CD4-positive, alpha-beta T cell treated with Interleukin-17A for 4 hours (primary cell): ENCODE data around the gene DAZAP2.
A peak's percentile ranks its signal among the peaks of the same experiment; 100 is the strongest.
"Not testable (repeated sequence)": the region's sequence is repeated elsewhere in the genome, so short reads cannot be mapped to it uniquely, and the experiment has no call there.

Experiments used
- DNase-seq: peaks from one replicate; pipeline ENCODE4 v3.0.0-alpha.2; 2020; ENCODE audit warnings: mixed read lengths

The DAZAP2 gene

DNA sequence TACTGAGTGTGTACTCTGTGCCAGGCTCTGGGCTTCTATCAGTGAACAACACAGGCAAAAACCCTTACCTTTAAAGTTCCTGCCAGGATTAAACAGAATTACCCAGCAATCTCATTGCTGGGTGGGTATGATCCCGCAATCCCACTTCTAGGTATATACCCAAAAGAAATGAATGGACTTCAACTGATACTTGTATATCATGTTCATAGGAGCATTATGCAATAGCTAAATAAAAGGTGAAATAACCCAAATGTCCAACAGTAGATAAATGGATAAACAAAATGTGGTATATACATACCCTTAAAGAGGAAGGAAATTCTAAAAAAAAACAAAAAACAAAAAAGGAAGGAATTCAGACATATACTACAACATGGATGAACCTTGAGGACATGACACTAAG lies 14.7 kb downstream of the DAZAP2 start:
- DNase-seq: no peak

DNA sequence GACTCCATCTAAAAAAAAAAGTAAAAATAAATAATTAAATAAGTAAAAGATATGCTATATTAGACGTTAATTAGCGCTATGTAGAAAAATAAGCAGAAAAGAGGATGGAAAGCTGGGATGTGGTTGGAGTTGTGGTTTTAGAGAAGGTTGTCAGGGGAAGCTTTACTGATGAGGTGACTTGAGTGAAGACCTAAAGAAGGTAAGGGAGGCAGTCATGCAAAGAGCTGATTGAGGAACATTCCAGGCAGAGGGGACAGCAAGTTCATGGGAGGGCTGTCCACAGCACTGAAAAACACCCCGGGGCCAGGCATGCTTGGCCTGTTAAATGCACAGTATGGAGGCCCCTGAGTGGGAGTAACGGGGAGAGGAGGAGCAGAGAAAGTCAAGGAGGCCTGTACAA lies 15.9 kb downstream of the DAZAP2 start:
- no peak for DNase-seq

DNA sequence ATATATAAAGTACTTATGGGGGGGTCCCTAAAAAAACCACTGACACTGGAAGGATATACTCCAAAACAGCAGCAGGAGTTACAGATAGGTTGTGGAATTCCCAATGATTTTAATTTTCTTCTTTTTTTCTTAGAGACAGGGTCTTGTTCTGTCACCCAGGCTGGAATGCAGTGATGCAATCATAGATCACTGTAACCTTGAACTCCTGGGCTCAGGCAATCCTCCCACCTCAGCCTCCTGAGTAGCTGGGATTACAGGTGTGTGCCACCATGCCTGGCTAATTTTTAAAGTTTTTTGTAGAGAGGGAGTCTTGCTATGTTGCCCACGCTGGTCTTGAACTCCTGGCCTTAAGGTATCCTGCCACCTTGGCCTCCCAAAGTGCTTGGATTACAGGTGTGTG lies 21.0 kb downstream of the DAZAP2 start:
- DNase-seq: not testable (repeated sequence)

DNA sequence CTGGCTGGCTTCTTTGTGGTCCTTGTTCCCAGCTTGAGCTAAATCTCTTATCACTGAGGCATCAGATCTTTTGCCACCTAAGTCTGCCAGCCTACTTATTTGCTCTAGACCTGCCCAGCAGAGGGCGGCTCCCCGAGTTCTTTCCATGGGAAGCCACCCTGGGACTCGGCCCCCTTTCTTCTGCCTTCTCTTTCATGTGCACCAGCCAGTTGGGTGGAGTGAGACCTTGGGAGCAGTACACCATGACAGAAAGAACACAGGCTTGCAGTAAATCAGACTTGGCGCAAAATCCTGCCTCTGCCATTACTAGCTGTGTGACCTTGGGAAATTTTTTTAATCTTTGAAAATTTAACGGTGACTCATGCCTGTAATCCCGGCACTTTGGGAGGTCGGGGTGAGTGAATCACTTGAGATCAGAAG lies 24.1 kb downstream of the DAZAP2 start:
- peak; percentile 48 for DNase-seq

DNA sequence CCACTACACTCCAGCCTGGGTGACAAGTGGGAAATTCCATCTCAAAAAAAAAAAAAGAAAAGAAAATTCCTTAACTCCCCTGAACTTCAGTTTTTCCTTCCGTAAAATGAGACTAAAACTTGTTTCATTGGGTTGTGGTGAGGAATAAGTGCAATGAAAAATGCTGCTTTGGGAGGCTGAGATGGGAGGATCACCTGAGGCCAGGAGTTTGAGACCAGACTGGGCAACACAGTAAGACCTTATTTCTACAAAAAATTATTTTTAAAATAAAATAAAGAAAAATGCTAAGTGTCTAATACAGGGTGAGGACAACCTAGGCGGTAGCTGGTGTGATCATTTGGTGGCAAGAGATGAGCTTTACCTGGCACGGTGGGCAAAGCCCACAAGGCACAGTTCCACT lies 24.7 kb downstream of the DAZAP2 start:
- DNase-seq: no peak

DNA sequence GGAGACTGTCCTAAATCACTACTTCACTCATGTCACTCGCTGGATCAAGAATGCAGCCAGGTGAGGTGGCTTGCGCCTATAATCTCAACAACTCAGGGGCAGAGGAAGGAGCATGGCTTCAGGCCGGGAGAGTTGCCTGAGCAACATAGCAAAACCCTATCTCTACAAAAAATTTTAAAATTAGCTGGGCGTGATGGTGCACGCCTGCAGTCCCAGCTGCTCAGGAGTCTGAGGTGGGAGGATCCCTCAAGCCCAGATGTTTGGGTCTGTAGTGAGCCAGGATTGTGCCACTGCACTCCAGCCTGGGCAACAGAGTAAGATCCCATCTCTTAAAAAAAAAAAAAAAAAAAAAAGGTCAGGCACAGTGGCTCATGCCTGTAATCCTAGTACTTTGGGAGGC lies 25.7 kb downstream of the DAZAP2 start:
- no peak for DNase-seq

DNA sequence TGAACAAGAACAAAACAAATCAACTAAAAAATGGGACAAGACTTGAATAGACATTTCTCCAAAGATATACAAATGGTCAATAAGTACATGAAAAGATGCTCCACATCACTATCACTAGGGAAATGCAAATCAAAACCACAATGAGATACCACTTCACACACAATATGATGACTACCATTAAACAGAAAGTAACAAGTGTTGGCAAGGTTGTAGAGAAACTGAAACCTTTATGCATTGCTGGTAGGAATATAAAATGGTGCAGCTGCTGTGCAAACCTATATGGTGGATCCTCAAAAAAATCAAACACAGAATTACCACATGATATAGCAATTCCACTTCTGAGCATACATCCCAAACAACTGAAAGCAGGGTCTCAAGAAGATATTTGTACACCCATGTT lies 26.4 kb downstream of the DAZAP2 start:
- no peak for DNase-seq

DNA sequence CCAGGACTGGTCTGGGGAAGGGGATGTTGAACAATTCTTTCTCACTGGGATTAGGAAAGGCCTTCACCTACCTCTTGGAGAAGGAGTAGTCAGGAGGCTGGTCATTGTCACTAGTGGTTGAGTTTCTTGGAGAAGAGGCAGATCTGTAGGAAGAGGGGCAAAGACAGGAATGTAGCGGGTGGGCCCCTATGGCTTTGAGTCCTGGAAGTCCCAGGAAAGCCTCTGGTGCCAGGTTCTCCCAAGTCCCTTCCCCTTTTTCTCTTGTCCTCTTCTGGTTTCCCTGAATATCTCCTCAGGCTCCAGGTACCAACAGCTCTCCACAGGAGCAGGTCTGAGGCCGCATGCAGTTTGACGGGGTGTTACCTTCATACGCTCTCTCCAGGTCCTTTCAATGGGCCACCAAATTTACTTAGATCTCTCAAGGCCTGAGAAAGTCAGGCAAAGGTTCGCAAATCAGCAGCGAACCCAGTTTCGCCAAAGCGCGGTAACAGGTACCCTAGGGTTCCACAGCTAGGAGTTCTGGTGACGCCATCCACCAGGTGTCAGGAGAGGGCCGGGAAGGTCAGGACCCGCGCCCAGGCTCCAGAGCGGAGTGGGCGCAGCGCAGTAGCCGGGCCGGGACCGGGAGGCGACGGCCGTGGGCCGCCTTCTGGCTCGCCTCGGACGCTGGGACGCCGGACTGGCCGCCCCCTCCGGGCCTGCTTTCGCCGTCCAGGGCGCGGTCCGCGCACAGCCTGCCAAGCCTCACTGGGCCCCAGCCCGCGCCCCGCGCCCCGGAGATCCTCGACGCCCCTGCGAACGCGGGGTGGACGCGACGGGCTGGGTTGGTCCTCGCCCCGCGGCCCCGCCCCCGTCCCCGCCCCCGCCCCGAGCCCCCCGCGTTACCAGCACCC lies 30.8 kb downstream of the DAZAP2 start:
- DNase-seq: peak; percentile 79

DNA sequence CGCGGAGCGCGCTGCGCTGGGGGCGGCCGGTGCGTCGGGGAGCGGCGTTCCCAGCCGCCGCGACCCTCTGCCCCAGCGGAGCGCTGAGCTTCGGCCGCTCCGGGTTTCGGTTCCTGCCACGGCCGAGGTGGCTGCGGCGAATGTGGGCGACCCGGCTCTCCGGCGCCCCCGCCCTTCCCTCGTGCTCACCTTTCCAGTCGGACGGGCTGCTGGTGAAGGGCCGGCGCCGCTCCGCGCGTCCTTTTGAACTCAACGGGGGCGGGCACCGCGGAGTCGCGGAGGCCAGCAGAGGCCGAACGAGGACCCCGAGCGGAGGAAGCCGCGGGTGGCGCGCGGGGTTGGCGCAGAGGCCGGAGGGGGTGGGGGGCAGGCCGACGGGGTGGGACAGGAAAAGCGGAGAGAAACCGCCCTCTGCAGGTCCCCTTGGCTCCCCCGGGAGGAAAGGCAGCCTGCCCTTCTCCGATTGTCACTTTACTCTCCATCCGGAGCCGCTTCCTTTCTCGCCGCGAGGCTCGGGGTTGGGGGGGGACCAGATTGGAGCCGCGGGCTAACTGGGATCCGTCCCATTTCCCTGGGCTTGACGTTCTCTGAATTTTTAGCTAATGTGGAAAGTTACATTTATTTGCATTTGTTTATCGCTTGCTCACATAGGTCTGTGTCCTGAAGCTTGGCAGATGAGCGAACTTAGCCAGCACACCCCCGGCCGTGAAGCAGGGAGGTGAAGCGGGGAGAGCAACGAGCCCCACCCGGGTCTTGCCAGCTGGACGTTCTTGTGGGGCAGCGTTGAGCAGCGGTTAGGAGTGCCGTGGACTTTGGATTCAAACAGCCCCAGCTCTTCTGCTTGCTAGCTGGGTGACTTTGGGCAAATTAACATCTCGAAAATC lies 31.7 kb downstream of the DAZAP2 start, which contains the start of gene SMAGP:
Gene SMAGP (minus strand): TSS at position 349 of the 884 bp plus-strand sequence. CDS start 1,137 bp downstream, outside the sequence.
- peak; percentile 62 for DNase-seq

DNA sequence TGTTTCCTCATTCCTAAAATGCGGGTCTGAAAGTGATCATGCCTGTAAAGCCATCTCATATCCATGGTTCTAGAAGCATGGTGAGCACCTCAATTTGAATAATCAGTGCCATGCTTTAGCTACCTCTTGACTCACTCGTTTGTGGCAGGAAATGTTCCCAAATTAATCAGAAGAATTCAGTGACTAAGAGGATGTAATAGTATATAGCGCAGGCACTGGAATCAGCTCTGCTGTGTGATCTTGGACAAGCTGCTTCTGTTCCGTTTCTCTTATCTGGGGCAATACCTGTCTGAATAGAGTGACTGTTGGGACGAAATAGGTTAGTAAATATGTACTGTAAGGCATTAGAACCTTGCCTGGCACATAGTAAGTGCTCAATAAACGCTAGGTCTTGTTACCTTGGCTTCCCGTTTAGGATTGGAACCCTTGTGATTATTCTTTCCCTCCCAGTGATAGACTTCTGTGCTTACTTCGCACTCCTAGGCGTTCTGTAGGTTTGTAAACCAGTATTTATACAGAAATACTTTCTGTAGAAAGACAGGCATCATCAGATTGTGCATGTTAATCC lies 32.4 kb downstream of the DAZAP2 start:
- DNase-seq: peak; percentile 7

DNA sequence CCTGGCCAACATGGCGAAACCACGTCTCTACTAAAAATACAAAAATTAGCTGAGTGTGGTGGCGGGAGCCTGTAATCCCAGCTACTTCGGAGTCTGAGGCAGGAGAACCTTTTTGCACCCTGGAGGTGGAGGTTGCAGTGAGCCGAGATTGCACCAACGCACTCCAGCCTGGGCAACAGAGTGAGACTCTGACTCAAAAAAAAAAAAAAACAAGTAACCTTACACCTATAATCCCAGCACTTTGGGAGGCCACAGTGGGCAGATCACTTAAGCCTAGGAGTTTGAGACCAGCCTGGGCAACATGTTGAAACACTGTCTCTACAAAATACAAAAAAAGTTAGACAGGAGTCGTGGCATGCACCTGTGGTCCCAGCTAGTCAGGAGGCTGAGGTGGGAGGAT lies 34.2 kb downstream of the DAZAP2 start:
- not testable (repeated sequence) for DNase-seq

DNA sequence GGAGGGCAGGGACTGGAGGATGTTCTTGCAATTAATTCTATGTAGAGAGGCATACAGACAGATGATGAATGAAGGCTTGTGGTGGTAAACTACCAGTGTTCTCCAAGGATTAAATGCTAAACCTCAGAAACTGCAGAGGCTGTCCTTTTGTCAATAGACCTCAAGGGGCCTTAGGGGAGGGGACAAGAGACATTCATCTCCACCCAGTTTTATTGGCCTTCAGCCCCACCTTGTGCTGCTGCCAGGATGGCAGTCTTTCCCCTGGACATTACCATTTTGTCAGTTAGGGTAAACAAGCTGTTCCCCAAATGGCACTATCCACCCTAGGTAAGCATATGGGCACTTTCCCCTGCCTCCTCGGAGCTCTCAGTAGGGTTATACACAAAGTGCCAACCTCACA lies 36.5 kb downstream of the DAZAP2 start:
- no peak for DNase-seq

DNA sequence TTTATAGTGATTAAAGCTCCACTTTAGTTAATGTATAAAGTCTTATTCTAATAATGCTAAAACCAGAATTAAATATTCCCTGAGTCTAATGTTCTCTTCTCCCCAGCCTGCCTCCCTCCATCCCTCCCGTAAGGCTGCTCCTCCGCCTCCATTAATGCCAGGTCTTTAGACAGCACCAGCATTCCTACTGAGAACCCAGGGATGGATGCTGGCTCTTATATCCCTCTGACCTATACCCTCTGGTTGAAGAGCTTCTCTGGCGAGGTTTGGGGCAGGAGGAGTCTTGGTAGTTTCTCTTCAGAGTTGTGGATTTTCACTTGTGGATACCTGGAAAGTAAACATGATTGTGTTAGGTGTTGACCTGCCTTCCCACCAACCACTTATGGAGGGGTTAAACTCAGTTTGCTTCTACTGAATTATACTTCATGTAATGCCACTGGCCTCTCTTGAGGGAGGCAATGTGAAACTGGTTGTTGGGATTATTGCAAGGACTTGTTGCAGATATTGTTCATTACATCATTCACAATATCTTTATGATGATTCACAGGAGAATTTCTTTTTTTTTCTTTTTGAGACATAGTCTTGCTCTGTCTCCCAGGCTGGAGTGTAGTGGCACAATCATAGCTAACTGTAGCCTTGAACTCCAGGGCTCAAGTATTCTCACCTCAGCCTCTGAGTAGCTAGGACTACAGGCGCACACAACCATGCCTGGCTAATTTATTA lies 42.7 kb downstream of the DAZAP2 start:
- DNase-seq: no peak

DNA sequence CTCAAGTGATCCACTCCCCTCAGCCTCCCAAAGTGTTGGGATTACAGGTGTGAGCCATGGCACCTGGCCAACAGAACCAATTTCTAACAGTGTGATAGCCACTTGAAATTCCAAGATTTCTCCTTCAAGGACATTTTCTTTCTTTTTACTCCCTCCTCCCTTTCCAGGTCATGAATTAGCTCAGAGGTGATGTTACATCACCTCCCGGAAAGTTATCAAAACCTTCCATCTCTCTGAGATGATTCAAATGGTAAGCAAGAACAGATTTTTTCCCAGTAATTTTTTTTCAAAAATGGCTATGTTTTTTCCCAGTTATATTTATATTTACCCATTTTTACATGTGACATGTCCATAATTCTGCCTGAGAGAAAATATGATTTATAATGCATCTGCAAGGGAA lies 47.2 kb downstream of the DAZAP2 start:
- DNase-seq: no peak

DNA sequence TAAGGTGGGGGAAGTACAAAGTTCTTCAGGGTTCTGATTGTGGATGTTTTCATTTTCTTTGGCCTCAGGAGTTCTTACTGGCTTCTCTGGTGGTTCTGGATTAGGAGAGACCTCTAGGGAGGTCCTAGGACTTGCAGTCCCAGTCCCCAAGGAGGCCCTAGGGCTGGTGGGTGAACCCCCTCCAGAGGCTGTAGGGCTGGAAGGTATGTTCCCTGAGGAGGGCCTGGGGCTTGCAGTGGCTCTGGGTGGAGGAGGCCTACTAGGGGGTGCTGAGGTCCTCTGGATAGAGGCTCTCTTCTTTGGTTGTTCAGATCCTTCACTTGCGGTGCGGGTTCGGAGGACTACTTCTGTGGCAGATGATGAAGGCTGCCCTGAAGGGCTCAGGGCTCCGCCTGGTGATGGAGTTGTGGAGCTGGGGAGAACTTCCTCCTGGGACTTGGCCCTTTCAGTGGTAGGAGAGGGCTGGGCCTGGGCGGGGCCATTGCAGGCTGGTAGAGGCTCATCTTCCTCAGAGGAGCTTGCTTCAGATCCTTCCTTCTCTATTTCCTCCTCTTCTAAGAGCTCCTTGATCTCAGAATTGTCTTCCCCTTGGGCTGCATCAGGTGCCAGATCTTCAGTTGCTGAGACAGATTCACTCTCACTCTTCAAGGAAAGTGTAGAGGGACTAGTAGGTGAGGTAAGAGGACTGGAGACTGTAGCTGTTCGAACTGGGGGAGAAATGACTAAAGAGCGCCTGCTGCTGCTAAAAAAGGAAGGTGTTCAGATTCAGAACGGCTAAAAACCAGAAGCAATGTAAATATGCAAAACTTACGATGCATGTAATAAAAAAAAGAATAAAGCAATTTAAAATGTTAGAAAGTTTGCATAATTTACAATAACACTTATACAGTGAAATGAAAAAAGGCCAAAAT lies 53.2 kb downstream of the DAZAP2 start:
- DNase-seq: peak; percentile 17
